Mucosa of rectum (tissue), 2 donors: ENCODE data around the gene RPH3AL.

Source experiments
- H3K27ac ChIP-seq, 2 donors: one replicate each; pipeline ENCODE4 v1.7.0; 2013; ENCODE audit warnings: inconsistent platforms in 2 of 2, low read depth in 2 of 2, low read length in 2 of 2
- H3K27me3 ChIP-seq, 2 donors: one replicate each; pipeline ENCODE4 v1.7.0; 2013; ENCODE audit warnings: low read length in 2 of 2; ENCODE audit not compliant: control insufficient read depth in 2 of 2, insufficient read depth in 2 of 2
- H3K36me3 ChIP-seq, 2 donors: one replicate each; pipeline ENCODE4 v1.7.0; 2013; ENCODE audit warnings: low read length in 2 of 2; ENCODE audit not compliant: control insufficient read depth in 2 of 2, insufficient read depth in 2 of 2
- H3K4me1 ChIP-seq, 2 donors: one replicate each; pipeline ENCODE4 v1.7.0; 2013; ENCODE audit warnings: low read length in 2 of 2, mild to moderate bottlenecking in 1 of 2; ENCODE audit not compliant: control insufficient read depth in 2 of 2, insufficient read depth in 2 of 2
- H3K4me3 ChIP-seq, 2 donors: one replicate each; pipeline ENCODE4 v1.7.0; 2013; ENCODE audit warnings: low read length in 2 of 2
- H3K9ac ChIP-seq, 2 donors: one replicate each; pipeline ENCODE4 v1.7.0; 2013; ENCODE audit warnings: low read length in 2 of 2, low read depth in 1 of 2, mild to moderate bottlenecking in 1 of 2
- H3K9me3 ChIP-seq, 2 donors: one replicate each; pipeline ENCODE4 v1.7.0; 2013; ENCODE audit warnings: low read length in 2 of 2; ENCODE audit not compliant: control insufficient read depth in 2 of 2
- donor health status: healthy.
- donor health status: Normal muscosa, but diverticular disease.

RPH3AL gene

GRCh38 chr17:386141-386876 lies 33.7 kb upstream of the RPH3AL start:
- Histone ChIP-seq H3K36me3 (no peaks in the 10 kb centered on the region), H3K9me3 (no peaks in the 10 kb centered on the region), H3K4me1 (peaks cover 6 to 8% of the 10 kb centered on the region in 2 donors), H3K4me3 (peak overlapping the region in 1 of 2 donors; percentile 30), H3K9ac (no peak overlapping the region), H3K27ac (no peak overlapping the region), H3K27me3 (no peaks in the 10 kb centered on the region)

DNA sequence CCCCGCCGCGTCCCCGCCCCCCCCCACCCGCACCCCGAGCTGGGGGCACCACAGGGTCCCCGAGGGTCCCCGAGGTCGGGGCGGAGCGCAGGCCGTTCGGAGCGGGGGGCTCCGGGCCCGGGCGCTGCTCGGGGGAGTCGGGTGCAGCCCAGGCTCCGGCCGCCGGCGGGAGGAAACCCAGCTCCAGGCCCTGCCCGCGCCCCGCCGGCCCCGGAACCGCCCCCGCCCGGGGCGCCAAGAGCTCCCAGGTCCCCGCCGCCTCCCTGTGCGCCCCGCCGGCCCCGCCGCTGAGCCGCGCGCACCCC lies 33.2 kb upstream of the RPH3AL start:
- Histone ChIP-seq H3K27ac (peak overlapping the region in 1 of 2 donors; percentile 29), H3K9me3 (no peaks in the 10 kb centered on the region), H3K27me3 (no peaks in the 10 kb centered on the region), H3K9ac (no peak overlapping the region), H3K4me3 (peak overlapping the region in 1 of 2 donors; percentile 30), H3K36me3 (no peaks in the 10 kb centered on the region), H3K4me1 (peaks cover 6 to 8% of the 10 kb centered on the region in 2 donors)

DNA sequence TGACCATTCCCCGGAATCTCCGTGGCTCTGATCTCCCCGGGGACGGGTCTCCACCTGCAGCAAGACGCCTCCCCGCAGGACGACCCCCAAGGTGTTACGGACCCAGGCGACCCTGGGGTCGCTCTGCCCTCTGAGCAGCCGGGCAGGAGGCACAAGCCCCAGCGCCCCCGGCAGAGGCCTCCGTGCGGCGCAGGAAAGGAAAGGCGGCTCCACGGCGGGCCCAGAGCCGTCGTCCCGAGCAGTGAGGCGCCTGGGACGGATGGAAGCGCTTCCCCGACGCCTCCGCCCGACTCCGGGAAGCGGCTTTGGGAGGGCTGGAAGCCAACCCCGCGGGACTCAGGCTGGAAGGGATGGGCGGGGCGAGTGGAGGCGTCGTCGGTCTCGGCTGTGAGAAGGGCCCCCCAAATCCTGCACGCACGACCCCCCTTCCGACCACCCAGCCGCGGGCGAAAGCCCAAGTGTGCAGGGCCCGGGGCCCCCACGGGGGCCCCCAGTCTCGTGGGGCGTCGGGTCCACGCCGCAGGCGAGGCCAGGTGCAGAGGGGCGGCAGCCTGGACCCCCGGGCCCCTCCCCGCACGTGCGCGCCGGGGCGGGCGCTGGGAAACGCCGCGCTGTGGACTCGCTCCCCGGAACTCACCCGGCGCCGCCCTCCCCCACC lies 32.7 kb upstream of the RPH3AL start:
- Histone ChIP-seq H3K9me3 (no peaks in the 10 kb centered on the region), H3K27ac (peak overlapping the region; percentile 23 to 51), H3K27me3 (no peaks in the 10 kb centered on the region), H3K9ac (peak overlapping the region in 1 of 2 donors; percentile 74), H3K4me3 (peak overlapping the region; percentile 48 to 64), H3K4me1 (peaks cover 6 to 8% of the 10 kb centered on the region in 2 donors), H3K36me3 (no peaks in the 10 kb centered on the region)

- no peaks in the 10 kb centered on the region for H3K9me3 ChIP-seq
- peak overlapping the region; percentile 23 to 51 for H3K27ac ChIP-seq
- peak overlapping the region in 1 of 2 donors; percentile 74 for H3K9ac ChIP-seq
- no peaks in the 10 kb centered on the region for H3K27me3 ChIP-seq
- peaks cover 6 to 8% of the 10 kb centered on the region in 2 donors for H3K4me1 ChIP-seq
- no peaks in the 10 kb centered on the region for H3K36me3 ChIP-seq
- H3K4me3 ChIP-seq: peak overlapping the region; percentile 48 to 64
These were observed 32.1 kb upstream of the RPH3AL start for GRCh38 chr17:384622-385177.

- Histone ChIP-seq H3K36me3 (no peaks in the 10 kb centered on the region), H3K9me3 (no peaks in the 10 kb centered on the region), H3K27me3 (no peaks in the 10 kb centered on the region), H3K9ac (no peak overlapping the region), H3K4me3 (no peak overlapping the region), H3K27ac (no peak overlapping the region), H3K4me1 (peaks cover 6 to 8% of the 10 kb centered on the region in 2 donors)
These were observed 31.4 kb upstream of the RPH3AL start for GRCh38 chr17:383771-384621.

GRCh38 chr17:382644-383533 lies 30.3 kb upstream of the RPH3AL start:
- no peak overlapping the region for H3K9ac ChIP-seq

GRCh38 chr17:381941-382643 lies 29.5 kb upstream of the RPH3AL start:
- Histone ChIP-seq H3K4me1 (peaks cover 6 to 8% of the 10 kb centered on the region in 2 donors), H3K27me3 (no peaks in the 10 kb centered on the region), H3K27ac (no peak overlapping the region), H3K9ac (no peak overlapping the region), H3K36me3 (no peaks in the 10 kb centered on the region), H3K9me3 (no peaks in the 10 kb centered on the region), H3K4me3 (no peak overlapping the region)

More at GRCh38 chr17:382644-383533, 30.3 kb upstream of the RPH3AL start:
- Histone ChIP-seq H3K4me3 (no peak overlapping the region), H3K27ac (peak overlapping the region in 1 of 2 donors; percentile 6), H3K4me1 (peaks cover 6 to 8% of the 10 kb centered on the region in 2 donors), H3K9me3 (no peaks in the 10 kb centered on the region), H3K36me3 (no peaks in the 10 kb centered on the region), H3K27me3 (no peaks in the 10 kb centered on the region)

- Histone ChIP-seq H3K4me3 (no peak overlapping the region), H3K9ac (no peak overlapping the region), H3K27me3 (no peaks in the 10 kb centered on the region), H3K4me1 (peaks cover 4 to 5% of the 10 kb centered on the region in 2 donors), H3K36me3 (no peaks in the 10 kb centered on the region), H3K9me3 (no peaks in the 10 kb centered on the region), H3K27ac (no peak overlapping the region)
These were observed 28.9 kb upstream of the RPH3AL start for GRCh38 chr17:381516-381915.
